HG02610 (cell line): Measurements from ENCODE around the gene ARHGAP32.
A peak's percentile ranks its signal among the peaks of the same experiment; 100 is the strongest.
"Not testable (repeated sequence)": the region's sequence is repeated elsewhere in the genome, so short reads cannot be mapped to it uniquely, and the experiment has no call there.

ENCODE experiments used
- ATAC-seq: cut with Tn5 transposase; IDR thresholded peaks from one replicate; pipeline ENCODE4 v1.9.1; 2021; ENCODE audit warnings: mild to moderate bottlenecking, moderate library complexity; ENCODE audit not compliant: unreplicated experiment

ARHGAP32 gene

DNA sequence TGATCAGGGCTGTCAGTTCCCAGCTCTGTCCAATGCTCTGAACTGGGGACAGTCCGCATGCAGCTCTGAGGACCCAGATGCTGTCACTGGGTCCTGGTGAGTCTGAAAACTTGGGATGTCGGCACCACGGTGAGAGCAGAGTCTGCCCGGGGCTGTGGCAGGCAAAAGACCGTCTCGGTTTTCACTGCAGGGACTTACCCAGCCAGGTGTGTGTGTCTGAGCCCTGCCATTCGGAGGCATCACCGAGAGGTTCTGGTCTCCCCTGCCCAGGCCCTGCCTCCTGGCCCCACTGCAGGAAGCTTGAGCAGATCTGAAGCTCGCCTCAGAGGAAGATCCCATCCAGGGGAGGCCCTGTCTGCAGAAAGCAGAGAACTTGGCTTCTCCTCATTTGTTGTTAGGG lies 254.6 kb downstream of the ARHGAP32 start:
- no peak for ATAC-seq

DNA sequence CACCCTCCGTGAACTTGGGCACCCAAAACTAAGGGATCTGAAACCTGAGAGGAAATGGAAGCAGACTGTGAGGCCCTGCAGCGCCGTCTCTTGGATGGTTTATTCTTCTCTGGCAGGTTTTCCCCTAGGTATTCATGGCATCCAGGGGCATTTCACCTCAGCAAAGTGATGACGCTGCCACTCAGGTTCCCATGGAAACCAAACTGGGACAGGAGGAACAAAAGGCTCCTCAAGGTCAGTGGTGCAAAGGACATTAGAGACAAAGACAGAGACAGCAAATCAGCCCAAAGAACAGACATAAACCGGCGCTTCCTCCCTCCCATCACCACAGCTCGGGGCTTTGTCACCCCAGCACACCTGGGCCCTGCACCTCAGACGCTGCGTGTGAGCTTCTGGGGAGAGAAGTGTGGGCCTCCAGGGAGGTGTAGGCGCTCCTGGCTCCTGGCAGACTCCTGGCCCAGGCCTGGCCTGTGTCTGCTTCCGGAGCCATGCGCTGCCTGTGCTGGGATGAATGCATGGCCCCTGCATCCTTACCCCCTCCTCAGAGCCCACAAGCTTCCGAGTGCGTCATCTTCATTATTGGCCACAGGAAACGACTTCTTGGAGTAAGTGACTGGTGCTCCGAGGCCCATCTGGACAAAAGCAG lies 255.4 kb downstream of the ARHGAP32 start:
- ATAC-seq: no peak

DNA sequence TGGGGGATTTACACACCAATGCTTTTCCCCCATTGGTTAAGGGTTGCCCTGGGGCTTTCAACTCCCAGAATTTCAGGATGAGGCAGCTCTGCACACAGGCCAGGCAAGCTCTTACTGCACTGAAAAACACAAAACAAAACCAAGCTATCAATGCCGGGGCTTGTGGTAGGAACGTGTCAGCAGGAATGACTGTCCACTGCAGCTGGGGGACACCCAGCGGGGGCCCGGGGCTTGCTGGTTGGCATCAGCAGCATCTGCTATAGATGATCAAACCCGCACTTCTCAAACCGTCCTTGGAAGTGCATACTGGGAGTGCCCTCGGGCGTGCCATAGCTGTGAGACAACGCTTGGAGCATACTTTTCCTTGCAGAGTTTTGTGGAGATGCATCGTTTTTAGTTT lies 257.2 kb downstream of the ARHGAP32 start:
- ATAC-seq: no peak

DNA sequence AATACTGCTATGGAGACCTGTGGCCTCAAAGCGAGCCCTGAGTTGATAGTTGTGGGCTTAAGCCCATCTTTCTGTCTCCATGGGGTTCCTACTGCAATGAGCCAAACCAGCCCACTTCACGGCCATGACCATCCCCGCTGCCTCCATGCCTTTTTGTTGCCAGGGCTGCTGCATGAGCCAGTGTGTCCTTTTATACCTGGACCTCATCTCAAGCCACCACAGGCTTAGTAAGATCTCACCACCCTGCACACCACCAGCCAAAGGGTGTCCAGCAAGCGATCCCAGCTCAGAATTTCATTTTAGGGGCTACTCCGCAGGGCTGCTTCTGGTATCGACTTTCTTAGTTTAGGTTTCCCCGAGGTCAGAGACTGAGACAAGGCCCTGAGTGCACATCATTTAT lies 257.8 kb downstream of the ARHGAP32 start:
- ATAC-seq: no peak

DNA sequence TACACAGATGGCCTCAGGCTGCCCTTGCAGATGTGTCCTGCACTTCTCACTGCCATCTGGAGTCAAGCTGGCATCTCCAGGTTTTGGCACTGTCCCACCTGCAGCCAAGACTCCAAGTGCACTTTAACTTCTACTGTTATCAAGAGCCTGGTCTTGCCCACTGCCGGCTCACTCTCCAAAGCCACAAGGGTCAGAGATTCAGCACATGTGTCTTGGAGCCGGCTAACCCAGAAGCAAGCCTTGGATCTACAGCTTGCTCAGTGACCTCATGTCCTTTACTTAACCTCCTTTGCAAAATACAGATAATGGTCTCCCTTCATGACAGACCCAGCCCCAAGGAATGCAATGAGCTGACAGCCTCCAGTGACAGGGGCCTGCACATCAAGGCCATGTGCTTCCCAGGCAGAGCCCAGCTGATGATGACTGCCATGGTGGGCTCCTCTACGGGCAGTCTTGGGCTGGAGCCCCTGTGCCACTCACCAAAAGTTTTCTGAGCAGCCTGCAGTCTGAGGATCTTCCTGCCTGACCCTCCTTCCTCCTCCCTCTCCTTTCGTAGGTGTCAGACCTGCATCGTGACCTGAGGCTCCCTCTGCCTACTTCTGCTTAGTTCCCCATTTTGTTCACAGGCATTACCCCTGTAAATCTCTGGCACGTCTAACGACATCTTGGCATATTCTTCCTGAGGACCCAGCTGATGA lies 258.5 kb downstream of the ARHGAP32 start:
- no peak for ATAC-seq

DNA sequence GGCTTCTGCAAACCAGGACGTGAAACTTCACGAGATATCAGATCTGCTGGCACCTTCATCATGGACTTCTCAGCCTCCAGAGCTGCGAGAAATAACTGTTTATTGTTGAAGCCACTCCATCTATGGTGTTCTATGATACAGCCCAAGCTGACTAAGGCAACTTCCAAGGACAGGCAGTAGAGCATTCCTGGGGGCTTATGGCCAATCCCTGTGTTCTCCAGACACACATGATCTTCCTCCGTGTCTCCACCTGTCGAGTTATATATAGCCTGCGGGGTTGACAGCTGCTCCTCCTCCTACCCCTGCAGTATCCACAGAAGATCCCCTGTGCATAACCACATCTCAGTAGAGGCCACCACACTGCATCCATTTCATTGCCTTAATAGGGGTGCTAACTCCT lies 260.5 kb downstream of the ARHGAP32 start:
- no peak for ATAC-seq

DNA sequence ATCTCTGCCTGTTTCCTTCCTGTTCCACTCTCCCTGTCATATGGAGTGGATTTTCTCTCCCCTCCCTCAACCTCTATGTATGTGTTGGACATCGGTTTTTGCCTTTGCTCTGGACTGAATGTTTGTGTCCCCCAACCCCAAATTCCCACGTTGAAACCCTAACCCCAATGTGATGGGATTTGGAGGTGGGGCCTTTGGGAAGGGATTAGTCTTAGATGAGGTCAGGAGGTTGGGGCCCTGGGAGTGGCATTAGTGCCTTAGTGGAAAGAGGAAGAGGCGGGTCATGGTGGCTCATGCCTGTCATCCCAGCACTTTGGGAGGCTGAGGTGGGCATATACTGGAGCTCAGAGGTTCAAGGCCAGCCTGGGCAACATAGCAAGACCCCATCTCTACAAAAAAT lies 261.1 kb downstream of the ARHGAP32 start:
- ATAC-seq: no peak

DNA sequence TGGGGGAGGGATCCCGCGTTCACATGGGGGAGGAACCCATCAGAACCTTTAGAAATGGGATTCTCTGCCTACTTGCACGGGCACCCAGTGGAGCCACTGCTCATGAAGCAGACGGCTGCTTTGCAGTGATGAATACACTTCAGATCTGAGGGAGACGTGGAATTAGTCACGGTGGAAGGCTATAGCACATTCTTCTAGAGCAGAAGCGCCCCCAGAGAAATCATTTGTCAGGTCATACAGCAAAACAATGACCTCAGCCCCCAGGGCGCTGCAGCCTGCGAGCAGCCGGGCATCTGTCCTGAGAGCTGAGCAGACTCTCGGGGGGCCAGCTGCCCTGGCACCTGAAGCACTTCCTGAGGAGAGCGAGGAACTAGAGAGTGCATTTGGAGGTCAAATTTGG lies 262.1 kb downstream of the ARHGAP32 start:
- ATAC-seq: no peak

DNA sequence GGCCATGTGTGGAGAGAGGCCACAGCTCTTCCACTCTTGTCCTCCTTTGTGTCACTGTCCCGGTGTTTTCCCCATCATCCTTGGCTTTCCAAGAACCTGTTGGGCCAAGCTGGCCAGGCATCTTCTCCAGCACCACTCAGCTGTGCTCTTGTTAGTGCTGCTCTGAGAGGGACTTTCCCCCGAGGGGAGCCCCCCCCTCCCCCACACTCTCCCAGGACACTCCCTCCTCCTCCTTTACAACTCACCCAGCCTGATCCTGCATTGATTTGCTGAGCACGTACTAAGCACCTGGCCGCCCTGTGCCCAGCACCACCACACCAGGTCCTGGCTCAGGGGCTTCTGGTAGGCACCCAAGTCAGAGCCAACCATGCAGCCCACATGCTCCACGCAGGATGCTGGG lies 262.7 kb downstream of the ARHGAP32 start:
- no peak for ATAC-seq

DNA sequence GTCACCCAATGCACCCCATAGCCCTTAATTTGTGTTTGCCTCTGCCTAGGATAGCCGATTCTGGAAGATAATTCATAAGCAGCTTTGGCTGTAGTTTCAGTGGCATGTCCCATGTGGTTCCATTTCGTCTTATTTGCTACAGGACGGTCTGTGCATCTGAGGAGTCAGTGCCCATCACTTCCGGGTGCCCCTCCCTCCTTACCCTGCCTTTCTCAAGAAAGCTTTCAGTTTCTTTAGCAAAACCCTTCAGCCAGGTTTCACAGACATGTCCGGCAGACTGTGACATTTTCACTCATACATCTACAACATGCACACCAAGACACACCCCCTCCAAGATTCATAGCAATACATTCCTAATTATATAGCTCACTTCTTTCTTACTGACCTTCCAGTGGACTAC lies 263.7 kb downstream of the ARHGAP32 start:
- peak; percentile 97 for ATAC-seq

DNA sequence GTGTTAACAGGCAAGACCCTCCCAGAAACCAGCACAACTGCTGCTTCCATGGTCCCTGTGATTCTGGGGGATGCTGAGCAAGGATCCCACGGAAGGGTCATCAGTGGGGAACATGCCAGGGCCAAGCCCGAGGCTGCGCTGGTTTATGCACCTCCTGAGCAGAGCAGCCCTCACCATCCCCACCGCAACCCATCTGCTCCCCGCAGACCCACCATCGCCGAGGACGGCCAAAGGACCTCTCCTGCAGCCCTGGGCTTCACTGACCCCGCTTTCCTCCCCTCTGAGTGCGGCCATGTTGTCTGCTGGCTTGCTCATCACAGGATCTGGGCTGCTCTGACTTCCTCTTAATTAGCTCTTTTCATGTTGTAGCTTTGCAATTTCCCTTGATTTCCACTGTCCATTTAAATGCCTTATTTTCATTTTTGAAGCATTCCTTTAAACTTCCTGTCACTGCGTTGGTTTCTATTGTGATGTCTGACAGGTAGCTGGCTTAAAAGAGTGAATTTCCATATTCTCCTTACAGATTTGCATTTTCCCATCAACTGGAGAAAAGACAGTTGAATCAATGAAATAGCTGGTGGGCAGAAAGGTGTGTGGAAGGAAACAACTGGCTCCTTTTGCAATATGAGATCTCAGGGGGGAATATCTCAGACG lies 264.3 kb downstream of the ARHGAP32 start:
- ATAC-seq: no peak

DNA sequence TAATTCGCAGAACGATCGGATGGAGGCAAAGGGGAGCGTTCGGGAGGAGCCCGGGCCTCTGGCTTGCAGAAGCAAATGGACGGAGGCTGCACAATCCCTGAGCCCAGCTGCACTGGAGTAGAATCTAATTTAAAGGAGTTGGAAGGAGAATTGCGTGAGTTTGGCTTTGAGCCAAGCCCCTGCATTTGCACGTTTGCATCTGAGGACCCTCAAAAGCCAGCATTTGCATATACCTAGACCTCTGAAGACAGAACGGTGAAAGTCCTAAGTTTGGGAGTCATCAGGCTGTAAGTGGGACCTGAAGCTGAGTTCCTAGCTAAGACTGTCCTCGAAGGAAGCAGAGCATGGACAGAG lies 265.0 kb downstream of the ARHGAP32 start:
- ATAC-seq: no peak

DNA sequence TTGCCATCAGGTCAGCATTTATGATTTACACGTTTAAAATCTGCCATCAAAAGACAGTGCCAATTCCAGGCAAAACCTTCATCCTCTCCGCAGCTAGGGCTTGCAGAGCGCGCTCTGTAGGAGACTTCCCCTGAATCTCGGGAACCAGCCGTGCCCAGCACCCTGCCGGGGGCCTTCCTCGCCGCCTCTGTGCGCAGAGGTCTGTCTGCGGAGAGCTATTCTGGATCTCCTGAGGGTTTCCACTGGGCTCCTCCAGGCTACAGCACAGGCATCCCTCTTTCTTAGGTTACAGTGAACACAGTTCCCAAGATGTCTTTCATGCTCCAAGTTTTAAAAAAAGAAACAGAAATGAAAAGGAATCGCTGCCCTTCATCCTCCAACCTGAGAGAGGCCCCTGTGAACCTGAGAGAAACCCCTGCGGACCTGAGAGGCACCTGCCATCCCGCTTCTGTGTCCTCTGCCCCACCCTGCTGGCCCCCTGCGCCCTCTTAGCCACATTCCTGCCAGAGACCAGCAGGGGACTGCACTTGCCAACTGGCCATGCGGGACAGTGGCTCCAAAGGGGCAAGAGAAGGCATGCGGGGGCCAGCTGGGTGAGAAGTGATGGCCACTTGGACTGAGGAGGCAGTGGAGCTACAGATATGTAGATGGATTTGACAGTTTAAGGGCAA lies 265.6 kb downstream of the ARHGAP32 start:
- ATAC-seq: no peak

DNA sequence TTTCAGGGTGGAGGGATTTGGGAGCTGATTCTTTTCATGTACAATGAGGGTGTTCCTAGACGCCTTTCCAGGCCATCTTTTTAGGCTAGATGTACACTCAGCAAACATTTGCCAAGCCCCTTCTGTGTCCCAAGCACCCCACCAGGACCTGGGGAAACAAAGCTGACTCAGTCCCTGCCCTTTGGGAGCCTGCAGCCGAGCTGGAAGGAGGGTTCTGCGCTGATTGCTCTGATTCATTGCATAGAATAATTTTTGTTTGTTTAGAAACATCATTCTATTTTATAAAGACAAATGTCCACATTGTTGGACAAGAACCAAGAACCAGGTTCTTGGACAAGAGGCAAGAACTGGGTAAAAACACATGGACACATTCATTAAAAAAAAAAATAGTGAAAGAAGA lies 266.1 kb downstream of the ARHGAP32 start:
- ATAC-seq: no peak

DNA sequence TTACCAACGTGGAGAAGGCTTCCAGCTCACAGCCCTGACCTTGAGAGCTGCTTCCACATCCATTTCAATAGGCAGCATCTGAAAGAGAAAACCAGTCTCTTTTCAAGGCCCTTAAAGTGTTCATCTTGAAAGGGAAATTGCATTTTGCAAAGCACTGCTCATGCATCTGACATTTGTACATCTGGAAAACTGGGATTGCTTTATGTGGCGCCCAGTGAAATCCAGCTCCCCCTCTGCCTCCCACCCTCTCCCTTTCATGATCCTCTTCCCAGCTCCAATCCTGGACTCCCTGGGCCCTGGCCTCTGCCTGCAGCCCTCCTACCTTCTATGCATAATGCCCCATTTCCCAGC lies 266.9 kb downstream of the ARHGAP32 start:
- no peak for ATAC-seq

DNA sequence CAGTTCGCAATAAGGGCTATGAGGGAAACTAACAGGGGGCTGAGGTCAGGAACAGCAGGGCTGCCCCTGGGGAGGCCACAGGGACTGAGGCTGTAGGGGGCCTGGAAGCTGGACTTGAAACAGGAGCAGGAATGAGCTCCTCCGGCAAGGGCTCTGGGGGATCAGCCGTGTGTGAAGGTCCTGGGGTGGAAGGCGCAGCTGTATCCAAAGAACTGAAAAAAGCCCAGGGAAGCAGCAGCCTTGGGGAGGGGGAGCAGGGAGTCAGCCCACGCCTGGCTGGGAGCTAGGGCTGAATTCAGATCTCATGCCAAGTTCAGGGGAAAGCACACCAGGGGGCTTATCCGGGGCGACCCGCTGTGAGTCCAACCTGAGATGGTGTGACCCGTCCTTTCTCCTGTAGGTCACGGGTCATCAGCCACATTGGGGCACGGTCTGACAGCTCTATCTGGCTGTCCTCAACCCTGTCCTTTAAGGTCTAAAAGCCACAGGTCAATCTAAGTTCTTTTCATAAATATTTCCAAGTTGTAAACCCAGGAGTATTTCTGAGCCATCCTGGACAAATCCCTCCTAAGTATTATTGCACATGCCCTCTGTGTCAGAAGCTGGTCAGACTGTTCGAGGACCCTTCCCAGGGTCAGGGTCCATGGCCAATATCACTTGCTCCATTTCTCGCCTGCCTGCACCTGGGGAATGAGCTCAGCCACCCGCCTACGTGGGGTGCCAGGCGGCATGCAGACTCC lies 267.4 kb downstream of the ARHGAP32 start:
- ATAC-seq: no peak

DNA sequence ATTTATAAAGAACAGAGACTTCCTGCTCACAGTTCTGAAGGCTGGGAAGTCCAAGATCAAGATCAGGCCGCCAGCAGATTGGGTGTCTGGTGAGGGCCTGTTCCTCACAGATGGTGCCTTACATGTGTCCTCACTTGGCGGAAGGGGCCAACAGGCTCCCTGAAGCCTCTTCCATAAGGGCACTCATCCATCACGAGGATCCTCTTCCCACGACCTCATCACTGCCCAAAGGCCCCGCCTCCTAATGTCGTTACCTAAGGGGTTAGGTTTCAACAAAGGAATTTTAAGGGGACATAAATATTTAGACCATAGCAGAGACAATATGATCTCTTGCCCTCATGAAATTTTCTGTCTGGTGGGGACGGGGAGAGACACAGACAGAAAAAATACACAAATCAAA lies 268.0 kb downstream of the ARHGAP32 start:
- ATAC-seq: no peak

DNA sequence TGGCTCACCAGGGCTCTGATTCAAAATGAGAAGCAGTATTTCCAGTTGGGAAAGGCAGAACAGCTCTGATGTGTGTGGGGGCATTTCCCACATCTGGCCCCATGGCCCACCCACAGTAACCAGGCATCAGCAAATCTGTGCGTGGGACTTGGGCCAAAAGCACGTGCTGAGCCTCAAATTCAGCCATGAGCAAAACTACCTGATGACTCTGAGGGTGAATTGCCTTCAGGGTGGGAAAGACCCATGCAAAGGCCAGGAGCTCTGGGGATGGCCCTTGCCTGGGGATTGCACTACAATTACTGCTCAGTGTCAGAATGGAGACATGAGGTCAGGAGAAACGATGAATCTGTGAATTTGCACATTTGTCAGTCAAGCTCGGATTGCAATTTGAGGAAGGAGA lies 270.3 kb downstream of the ARHGAP32 start:
- no peak for ATAC-seq

DNA sequence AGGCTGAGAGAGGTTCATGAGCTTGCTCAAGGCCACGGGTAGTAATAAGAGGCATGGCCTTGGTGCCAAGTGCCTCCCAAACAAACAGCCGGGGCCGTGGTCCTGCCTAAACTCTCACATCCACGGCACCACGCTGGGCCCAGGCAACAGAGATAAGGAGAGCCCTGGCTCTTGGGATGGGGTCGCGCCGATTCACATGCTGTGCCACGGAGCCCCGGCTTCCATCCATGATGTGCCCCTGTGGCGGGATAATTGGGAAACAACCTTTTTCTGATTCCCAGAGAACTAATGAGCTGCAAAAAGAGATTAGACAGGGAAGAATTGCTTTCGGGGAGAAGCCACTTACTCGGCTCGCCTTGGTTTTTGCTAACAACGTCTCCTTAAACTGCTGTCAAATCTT lies 271.5 kb downstream of the ARHGAP32 start:
- ATAC-seq: no peak

DNA sequence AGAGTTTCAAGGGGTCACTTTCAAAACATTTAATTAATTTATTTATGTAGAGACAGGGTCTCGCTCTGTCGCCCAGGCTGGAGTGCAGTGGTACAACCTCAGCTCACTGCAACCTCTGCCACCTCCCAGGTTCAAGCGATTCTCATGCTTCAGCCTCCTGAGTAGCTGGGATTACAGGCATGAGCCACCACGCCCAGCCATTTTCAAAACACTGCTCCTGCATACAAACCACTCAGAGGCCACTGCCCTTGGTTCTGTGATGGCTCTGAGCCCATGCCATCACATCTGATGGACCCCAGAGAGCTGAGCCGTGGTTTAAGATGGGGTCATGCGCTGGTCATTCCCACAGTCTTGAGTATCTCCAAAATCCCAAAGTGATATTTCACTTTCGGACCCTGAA lies 272.5 kb downstream of the ARHGAP32 start:
- ATAC-seq: not testable (repeated sequence)

DNA sequence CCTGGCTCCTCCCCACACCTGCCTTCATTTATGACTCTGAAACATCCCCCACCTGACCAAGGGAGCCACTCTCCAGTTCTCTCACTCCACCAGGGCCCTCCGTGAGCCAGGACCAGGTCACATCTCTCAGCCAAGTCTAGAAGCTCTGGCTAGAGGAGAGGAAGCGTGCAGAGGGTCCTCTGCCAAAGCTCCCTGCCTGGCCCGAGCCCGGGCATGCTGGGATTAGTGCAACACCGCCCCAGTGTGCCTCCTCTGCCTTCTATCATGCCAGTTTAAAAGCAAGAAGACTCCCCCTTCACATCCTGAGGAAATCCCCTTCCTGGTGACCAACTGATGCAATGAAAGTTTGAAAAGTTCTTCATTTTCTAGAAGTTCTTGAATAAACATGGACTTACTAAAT lies 272.9 kb downstream of the ARHGAP32 start:
- no peak for ATAC-seq
